Measurements from ENCODE around the gene DPYSL3. TPM values are rescaled to one million over a fixed set of nuclear protein-coding genes. Genes with fewer than 3 reads are reported as not detected.
A peak's percentile ranks its signal among the peaks of the same experiment; 100 is the strongest.

DPYSL3 gene
- total RNA-seq, 4 donors from 2014 or later = 7.4 to 42.1 (median 21.8) TPM

DNA sequence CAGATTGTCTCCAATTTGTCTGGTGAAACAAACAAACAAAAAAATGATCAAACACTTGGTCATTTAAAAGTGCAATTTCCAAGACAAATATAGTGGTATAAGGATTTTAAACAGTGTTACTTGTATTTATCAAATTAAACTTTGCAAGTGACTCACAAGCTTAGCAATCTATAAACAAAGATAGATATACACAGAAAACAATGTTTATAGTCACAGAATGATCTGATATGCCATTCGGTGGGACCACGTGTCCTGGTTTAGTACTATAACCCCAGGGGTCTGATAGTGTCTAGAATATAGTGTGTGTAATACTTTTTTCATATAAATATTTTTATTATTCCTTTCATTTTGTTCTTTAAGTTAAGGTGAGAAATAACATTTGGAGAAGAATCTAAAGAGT lies 91.3 kb downstream of the DPYSL3 start:
- H3K36me3 ChIP-seq = no peaks in the 10 kb centered on the region
- H3K27ac ChIP-seq = peak overlapping the region in 1 of 4 donors; percentile 64
- H3K4me3 ChIP-seq = no peak overlapping the region
- peaks cover 0 to 22% (median 1%) of the 10 kb centered on the region in 4 donors for H3K4me1 ChIP-seq
- TF ChIP-seq, protein P1, sequence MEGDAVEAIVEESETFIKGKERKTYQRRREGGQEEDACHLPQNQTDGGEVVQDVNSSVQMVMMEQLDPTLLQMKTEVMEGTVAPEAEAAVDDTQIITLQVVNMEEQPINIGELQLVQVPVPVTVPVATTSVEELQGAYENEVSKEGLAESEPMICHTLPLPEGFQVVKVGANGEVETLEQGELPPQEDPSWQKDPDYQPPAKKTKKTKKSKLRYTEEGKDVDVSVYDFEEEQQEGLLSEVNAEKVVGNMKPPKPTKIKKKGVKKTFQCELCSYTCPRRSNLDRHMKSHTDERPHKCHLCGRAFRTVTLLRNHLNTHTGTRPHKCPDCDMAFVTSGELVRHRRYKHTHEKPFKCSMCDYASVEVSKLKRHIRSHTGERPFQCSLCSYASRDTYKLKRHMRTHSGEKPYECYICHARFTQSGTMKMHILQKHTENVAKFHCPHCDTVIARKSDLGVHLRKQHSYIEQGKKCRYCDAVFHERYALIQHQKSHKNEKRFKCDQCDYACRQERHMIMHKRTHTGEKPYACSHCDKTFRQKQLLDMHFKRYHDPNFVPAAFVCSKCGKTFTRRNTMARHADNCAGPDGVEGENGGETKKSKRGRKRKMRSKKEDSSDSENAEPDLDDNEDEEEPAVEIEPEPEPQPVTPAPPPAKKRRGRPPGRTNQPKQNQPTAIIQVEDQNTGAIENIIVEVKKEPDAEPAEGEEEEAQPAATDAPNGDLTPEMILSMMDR (IDR thresholded peaks at IDR 0.05) = no peak
- no peak for TF ChIP-seq POLR2A (IDR thresholded peaks at IDR 0.05)
- no peak for DNase-seq
- no peaks in the 10 kb centered on the region for H3K9me3 ChIP-seq
- H3K27me3 ChIP-seq = no peaks in the 10 kb centered on the region

DNA sequence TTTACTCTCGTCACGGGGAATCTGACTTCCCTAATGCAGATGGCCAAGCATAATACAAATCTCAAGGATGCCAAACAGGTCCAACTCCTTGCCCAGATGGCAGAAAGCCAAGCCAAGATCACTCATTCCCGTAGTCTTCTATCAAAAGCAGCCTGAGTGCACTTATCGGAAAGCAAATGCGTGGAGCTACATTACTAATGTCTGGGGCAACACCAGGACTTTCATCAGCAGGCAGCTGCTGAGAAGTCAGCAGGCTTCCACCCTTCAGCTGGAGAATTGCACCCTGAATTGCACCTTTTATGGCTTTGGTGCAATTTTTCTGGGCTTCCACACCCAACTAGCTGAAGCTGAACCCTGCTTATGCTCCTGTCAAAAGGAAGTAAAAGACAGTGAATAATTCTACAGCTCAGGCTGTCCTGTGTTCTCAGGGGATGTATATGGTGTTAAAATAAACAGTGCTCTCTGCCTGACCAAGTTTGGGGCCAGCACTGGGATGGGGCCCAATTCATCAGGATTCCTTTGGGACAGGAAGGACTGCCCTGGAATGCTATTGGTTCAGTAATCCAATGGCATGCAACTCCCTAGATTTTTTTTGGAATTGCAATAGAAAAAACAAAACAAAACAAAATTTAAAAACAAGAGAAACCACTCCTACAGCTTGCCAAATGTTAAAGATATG lies 92.6 kb downstream of the DPYSL3 start:
- Histone ChIP-seq H3K36me3 (no peaks in the 10 kb centered on the region), H3K4me1 (peaks cover 0 to 22% (median 1%) of the 10 kb centered on the region in 4 donors), H3K27ac (peak overlapping the region in 3 of 4 donors; percentile 28 to 64 (median 62)), H3K27me3 (no peaks in the 10 kb centered on the region), H3K9me3 (no peaks in the 10 kb centered on the region), H3K4me3 (no peak overlapping the region)
- no peak for TF ChIP-seq POLR2A (IDR thresholded peaks at IDR 0.05)
- TF ChIP-seq, protein P1 (IDR thresholded peaks at IDR 0.05) = no peak
- peak in 2 of 3 donors; percentile 56 to 74 for DNase-seq

DNA sequence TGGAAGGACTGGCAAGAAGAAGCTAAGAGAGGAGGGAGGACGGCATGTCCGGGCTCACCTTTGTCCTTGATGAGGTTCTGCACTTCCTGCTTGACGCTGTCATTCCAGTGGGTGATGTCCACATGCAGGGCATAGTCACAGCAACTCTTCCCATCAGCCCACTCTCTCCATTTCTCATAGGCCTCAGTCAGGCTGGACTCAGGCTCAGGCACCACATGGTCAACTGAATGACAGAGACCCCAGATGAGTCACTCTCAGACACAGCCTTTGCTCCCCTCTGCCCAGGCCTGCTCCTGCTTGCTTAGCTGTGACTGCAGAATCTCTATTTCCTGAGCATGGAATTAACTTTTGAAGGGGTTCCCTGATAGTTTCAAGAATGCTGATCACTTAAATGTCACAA lies 94.2 kb downstream of the DPYSL3 start:
- Histone ChIP-seq H3K27ac (no peak overlapping the region), H3K4me3 (no peak overlapping the region), H3K27me3 (no peaks in the 10 kb centered on the region), H3K4me1 (peaks cover 0 to 22% (median 1%) of the 10 kb centered on the region in 4 donors), H3K36me3 (no peaks in the 10 kb centered on the region), H3K9me3 (no peaks in the 10 kb centered on the region)
- TF ChIP-seq POLR2A (IDR thresholded peaks at IDR 0.05) = no peak
- TF ChIP-seq, protein P1 (IDR thresholded peaks at IDR 0.05) = no peak
- DNase-seq = no peak

DNA sequence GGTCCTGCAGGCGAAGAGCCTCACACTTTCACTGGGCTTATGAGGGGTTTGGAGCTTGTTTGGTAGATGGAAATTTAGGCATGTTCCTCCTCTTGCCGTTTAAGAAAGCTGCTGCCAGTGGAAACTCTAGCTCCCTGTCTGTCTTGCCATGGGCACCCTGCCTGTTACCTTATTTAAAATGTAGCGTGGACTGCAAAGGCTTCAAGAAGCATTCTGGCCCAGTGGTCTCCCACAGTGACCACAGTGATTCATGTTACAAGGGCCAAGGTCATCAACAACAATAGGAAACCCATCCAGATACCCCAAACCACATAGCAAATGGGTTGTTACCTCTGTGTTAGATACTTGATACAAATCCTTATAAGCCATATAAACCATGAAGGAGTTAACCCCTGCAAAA lies 96.6 kb downstream of the DPYSL3 start:
- no peaks in the 10 kb centered on the region for H3K27me3 ChIP-seq
- TF ChIP-seq POLR2A (IDR thresholded peaks at IDR 0.05) = no peak
- TF ChIP-seq, protein P1 (IDR thresholded peaks at IDR 0.05) = no peak
- H3K9me3 ChIP-seq = no peaks in the 10 kb centered on the region
- no peaks in the 10 kb centered on the region for H3K36me3 ChIP-seq
- no peak overlapping the region for H3K4me3 ChIP-seq
- no peak for DNase-seq
- H3K27ac ChIP-seq = no peak overlapping the region
- peaks cover 0 to 22% (median 1%) of the 10 kb centered on the region in 4 donors for H3K4me1 ChIP-seq

DNA sequence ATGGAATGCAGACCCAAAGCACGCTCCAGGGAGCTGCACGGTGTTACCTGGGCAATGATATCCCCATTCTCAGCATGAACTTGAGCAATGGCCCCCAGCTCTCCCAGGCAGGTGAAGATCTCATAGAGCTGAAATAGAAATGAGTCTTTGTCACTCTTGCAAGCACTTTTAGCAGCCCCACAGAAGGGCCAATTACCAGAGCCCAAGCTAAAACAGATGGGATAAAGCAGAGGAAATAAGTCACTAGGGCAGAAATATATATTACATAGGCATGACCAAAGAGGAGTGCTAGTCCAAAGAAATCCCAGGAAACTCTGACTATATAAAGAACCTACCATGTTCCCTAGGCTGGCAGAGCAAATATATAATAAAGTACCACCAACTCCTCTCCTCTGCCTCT lies 97.3 kb downstream of the DPYSL3 start:
- no peaks in the 10 kb centered on the region for H3K27me3 ChIP-seq
- no peaks in the 10 kb centered on the region for H3K9me3 ChIP-seq
- peaks cover 0 to 21% (median 1%) of the 10 kb centered on the region in 4 donors for H3K4me1 ChIP-seq
- DNase-seq = no peak
- H3K27ac ChIP-seq = no peak overlapping the region
- no peaks in the 10 kb centered on the region for H3K36me3 ChIP-seq
- TF ChIP-seq POLR2A (IDR thresholded peaks at IDR 0.05) = no peak
- TF ChIP-seq, protein P1 (IDR thresholded peaks at IDR 0.05) = no peak
- H3K4me3 ChIP-seq = no peak overlapping the region

All from Peyer's patch (tissue), 4 donors.